Endothelial cell of umbilical vein (primary cell): ENCODE results near the gene GOLGA6A.
A peak's percentile ranks its signal among the peaks of the same experiment; 100 is the strongest.

ENCODE experiments used
- EZH2 ChIP-seq: IDR thresholded peaks from 2 replicates; pipeline ENCODE4 v1.6.1; 2012; ENCODE audit warnings: borderline replicate concordance, low read depth, mild to moderate bottlenecking, moderate library complexity, low read length, inconsistent platforms; ENCODE audit not compliant: severe bottlenecking
- FOS ChIP-seq: IDR thresholded peaks from 2 replicates; pipeline ENCODE4 v1.6.1; 2011; ENCODE audit warnings: mild to moderate bottlenecking, low read length, moderate library complexity, borderline replicate concordance; ENCODE audit not compliant: insufficient read depth
- POLR2A ChIP-seq: IDR thresholded peaks from 2 replicates; pipeline ENCODE4 v1.6.1; 2012; ENCODE audit warnings: low read depth, mild to moderate bottlenecking, control low read depth, low read length
- POLR2AphosphoS5 ChIP-seq: IDR thresholded peaks from 2 replicates; pipeline ENCODE4 v1.6.1; 2012; ENCODE audit warnings: low read depth, mild to moderate bottlenecking, control low read depth, low read length, moderate library complexity; ENCODE audit not compliant: insufficient read depth
- TF ChIP-seq, protein P1 (sequence below), 2 donors: IDR thresholded peaks; 1 replicate in 1 of 2; 2 replicates in 1 of 2; pipeline ENCODE4 v1.5.1; 2011; ENCODE audit warnings: low read length in 2 of 2, mild to moderate bottlenecking in 2 of 2, moderate library complexity in 2 of 2, control low read depth in 1 of 2, inconsistent platforms in 1 of 2, low read depth in 1 of 2; ENCODE audit not compliant: insufficient read depth in 1 of 2; ENCODE audit errors: extremely low read depth in 1 of 2

DNA sequence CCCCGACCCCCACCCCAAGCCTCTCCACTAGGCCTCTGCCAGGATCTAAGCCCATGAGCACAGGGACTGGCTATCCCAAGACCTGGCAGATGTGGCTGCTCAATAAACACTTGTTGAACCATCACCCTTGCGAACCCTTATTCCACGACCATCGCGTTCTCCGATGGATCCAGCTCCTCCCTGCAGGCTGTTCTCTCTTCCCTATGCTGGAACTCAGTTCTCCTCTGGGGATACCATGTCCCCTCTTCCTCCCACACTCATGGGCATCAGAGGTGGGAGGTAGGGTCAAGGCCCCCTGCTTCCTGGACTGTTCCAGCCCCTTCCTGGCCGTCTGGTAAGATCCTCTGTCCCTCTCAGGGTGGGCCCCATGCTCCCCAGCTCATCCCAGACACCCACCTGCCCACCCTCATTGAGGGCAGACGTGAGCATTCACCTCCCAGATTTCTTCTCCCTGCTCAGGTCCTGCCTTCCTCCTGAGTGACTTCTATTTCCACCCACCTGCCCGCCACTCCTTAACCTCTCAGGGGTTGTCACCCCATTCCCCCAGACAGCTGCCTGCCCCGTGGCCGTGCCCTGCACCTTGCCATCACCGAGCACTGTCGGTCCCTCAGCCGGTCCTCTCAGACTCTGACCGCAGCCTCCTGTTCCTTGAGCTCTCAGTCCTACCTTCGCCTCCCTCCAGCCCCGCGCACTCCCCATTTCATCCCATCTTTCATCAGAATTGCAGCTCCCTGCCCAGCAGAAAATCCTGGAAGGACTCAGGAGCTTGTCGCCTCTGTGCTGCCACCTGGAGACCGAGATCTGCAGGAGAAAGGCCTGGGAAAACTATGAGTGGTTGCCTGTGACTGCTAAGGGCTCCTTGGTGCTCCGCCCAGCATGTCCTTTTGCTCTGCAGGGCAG, 45.8 kb downstream of the GOLGA6A start:
- TF ChIP-seq POLR2A (no peak), FOS (no peak), EZH2 (no peak), POLR2AphosphoS5 (no peak)
- TF ChIP-seq, protein P1, sequence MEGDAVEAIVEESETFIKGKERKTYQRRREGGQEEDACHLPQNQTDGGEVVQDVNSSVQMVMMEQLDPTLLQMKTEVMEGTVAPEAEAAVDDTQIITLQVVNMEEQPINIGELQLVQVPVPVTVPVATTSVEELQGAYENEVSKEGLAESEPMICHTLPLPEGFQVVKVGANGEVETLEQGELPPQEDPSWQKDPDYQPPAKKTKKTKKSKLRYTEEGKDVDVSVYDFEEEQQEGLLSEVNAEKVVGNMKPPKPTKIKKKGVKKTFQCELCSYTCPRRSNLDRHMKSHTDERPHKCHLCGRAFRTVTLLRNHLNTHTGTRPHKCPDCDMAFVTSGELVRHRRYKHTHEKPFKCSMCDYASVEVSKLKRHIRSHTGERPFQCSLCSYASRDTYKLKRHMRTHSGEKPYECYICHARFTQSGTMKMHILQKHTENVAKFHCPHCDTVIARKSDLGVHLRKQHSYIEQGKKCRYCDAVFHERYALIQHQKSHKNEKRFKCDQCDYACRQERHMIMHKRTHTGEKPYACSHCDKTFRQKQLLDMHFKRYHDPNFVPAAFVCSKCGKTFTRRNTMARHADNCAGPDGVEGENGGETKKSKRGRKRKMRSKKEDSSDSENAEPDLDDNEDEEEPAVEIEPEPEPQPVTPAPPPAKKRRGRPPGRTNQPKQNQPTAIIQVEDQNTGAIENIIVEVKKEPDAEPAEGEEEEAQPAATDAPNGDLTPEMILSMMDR (IDR thresholded peaks at IDR 0.05; ENCODE audit: extremely low read depth in 1 of 2, insufficient read depth in 1 of 2, low read depth in 1 of 2, low read length in 2 of 2), result peak; percentile 53 to 76
